GM06990 (cell line): Measurements from ENCODE around the gene TMEM97.

Source experiments
- DNase-seq: peaks from one replicate; pipeline ENCODE4 v3.0.0-alpha.2; 2011; ENCODE audit not compliant: insufficient read length; ENCODE audit errors: extremely low read depth
- H3K27me3 ChIP-seq: replicated peaks from 2 replicates; pipeline ENCODE4 v1.6.0; 2011; ENCODE audit warnings: low read length; ENCODE audit not compliant: control insufficient read depth, insufficient read depth
- H3K36me3 ChIP-seq: 2 replicates; pipeline ENCODE4 v1.5.1; 2011; ENCODE audit warnings: low read length; ENCODE audit not compliant: control insufficient read depth, insufficient read depth
- H3K4me3 ChIP-seq: replicated peaks from 2 replicates; pipeline ENCODE4 v1.5.1; 2011; ENCODE audit warnings: low read depth, mild to moderate bottlenecking, control low read depth, low read length
- TF ChIP-seq, protein P1 (sequence below): IDR thresholded peaks from 2 replicates; pipeline ENCODE4 v1.5.1; 2011; ENCODE audit warnings: low read length, control low read depth, mild to moderate bottlenecking, inconsistent platforms; ENCODE audit not compliant: insufficient read depth, poor library complexity, severe bottlenecking

TMEM97 gene

GRCh38 chr17:28366605-28367004 lies 47.6 kb downstream of the TMEM97 start:
- TF ChIP-seq, protein P1, sequence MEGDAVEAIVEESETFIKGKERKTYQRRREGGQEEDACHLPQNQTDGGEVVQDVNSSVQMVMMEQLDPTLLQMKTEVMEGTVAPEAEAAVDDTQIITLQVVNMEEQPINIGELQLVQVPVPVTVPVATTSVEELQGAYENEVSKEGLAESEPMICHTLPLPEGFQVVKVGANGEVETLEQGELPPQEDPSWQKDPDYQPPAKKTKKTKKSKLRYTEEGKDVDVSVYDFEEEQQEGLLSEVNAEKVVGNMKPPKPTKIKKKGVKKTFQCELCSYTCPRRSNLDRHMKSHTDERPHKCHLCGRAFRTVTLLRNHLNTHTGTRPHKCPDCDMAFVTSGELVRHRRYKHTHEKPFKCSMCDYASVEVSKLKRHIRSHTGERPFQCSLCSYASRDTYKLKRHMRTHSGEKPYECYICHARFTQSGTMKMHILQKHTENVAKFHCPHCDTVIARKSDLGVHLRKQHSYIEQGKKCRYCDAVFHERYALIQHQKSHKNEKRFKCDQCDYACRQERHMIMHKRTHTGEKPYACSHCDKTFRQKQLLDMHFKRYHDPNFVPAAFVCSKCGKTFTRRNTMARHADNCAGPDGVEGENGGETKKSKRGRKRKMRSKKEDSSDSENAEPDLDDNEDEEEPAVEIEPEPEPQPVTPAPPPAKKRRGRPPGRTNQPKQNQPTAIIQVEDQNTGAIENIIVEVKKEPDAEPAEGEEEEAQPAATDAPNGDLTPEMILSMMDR, result no peak
- DNase-seq, result no peak
- no peaks in the 10 kb centered on the region for H3K27me3 ChIP-seq

DNA sequence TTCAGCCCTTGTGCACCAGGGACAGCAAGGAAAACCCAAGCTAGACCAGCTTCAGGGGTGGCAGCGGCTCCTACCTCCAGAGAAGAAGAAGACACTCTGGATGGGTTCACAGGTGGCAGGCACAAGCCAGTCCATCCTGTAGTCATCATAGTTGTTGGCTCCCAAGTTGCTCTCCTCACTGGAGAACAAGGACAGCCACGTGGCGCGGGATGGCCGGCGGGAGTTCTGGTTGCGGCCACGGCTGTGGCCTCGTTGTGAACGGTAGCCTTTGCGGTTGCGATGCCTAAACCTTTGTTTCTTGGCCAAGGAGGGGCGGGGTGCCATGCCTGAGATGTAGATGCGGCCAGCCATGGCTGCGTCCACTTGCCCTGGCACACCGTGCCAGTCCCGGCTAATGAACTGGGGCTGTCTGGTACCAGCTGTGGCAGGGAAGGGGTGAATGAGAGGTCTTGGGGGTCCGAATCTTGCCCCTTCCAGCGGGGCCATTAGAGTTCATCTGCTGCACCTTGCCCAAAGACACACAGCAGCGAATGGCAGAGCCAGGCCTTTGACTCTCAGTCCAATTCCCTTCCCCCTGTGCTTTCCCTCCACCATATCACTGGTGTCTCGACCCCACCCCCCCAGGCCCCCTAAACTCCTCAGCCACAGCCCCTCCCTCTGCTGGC lies 48.8 kb downstream of the TMEM97 start:
- H3K27me3 ChIP-seq, result no peaks in the 10 kb centered on the region
- no peak for DNase-seq
- peaks cover 5% of the 10 kb centered on the region for H3K36me3 ChIP-seq
- TF ChIP-seq, protein P1, result no peak
- no peak overlapping the region for H3K4me3 ChIP-seq

More at GRCh38 chr17:28366605-28367004, 47.6 kb downstream of the TMEM97 start:
- Histone ChIP-seq H3K36me3 (peaks cover 8% of the 10 kb centered on the region), H3K4me3 (no peak overlapping the region)

GRCh38 chr17:28368306-28368831 lies 49.4 kb downstream of the TMEM97 start:
- TF ChIP-seq, protein P1, result no peak
- no peaks in the 10 kb centered on the region for H3K27me3 ChIP-seq
- H3K36me3 ChIP-seq, result peaks cover 3% of the 10 kb centered on the region
- DNase-seq, result no peak
- no peak overlapping the region for H3K4me3 ChIP-seq

GRCh38 chr17:28368915-28369683 lies 50.1 kb downstream of the TMEM97 start:
- TF ChIP-seq, protein P1, result no peak
- no peak overlapping the region for H3K4me3 ChIP-seq
- no peaks in the 10 kb centered on the region for H3K27me3 ChIP-seq
- DNase-seq, result no peak
- no peaks in the 10 kb centered on the region; the same call in 1 of the 2 replicates for H3K36me3 ChIP-seq

- H3K36me3 ChIP-seq, result no peaks in the 10 kb centered on the region; the same call in 1 of the 2 replicates
- DNase-seq, result no peak
- TF ChIP-seq, protein P1, result no peak
- no peak overlapping the region for H3K4me3 ChIP-seq
- H3K27me3 ChIP-seq, result no peaks in the 10 kb centered on the region
Measured at GRCh38 chr17:28369684-28370034, 50.7 kb downstream of the TMEM97 start.
